Nephron (organoid): ENCODE data around the gene MEGF8.
A peak's percentile ranks its signal among the peaks of the same experiment; 100 is the strongest.

Experiments used
- H3K27ac Mint-ChIP-seq, 3 experiments: 2 replicates each; pipeline ENCODE4 v1.8.0; 2020; ENCODE audit warnings: mixed read lengths in 3 of 3, mild to moderate bottlenecking in 2 of 3, moderate library complexity in 1 of 3
- H3K27me3 Mint-ChIP-seq: 2 replicates; pipeline ENCODE4 v1.8.0; 2021; ENCODE audit warnings: low read depth, mild to moderate bottlenecking, moderate library complexity, mixed read lengths
- H3K36me3 Mint-ChIP-seq: 2 replicates; pipeline ENCODE4 v1.8.0; 2020; ENCODE audit warnings: low read depth, mixed read lengths
- H3K4me1 Mint-ChIP-seq: 2 replicates; pipeline ENCODE4 v1.8.0; 2020; ENCODE audit warnings: mixed read lengths
- H3K4me3 Mint-ChIP-seq, 3 experiments: 2 replicates each; pipeline ENCODE4 v1.8.0; 2020; ENCODE audit warnings: mild to moderate bottlenecking in 3 of 3, mixed read lengths in 3 of 3, moderate library complexity in 2 of 3
- H3K9me3 Mint-ChIP-seq: 2 replicates; pipeline ENCODE4 v1.8.0; 2020; ENCODE audit warnings: mixed read lengths
- CTCF ChIP-seq, 3 experiments: fragments of 200-600 bp; sonication (generic); IDR thresholded peaks; one replicate each; pipeline ENCODE4 v1.5.0; 2021; ENCODE audit warnings: antibody characterized with exemption in 3 of 3; ENCODE audit not compliant: unreplicated experiment in 3 of 3

The MEGF8 gene

GRCh38 chr19:42292042-42292960 lies 33.1 kb upstream of the MEGF8 start:
- TF ChIP-seq CTCF (IDR thresholded peaks at IDR 0.05; ENCODE audit: unreplicated experiment in 3 of 3), result no peak
- Mint-ChIP-seq H3K9me3 (no peaks in the 10 kb centered on the region), H3K27ac (peak overlapping the region; percentile 30 to 80 (median 37)), H3K27me3 (no peaks in the 10 kb centered on the region), H3K36me3 (peaks cover 31% of the 10 kb centered on the region), H3K4me1 (peaks cover 13% of the 10 kb centered on the region), H3K4me3 (no peak overlapping the region)

- Mint-ChIP-seq H3K4me1 (peaks cover 13% of the 10 kb centered on the region), H3K9me3 (no peaks in the 10 kb centered on the region), H3K27ac (peak overlapping the region; percentile 85 to 92 (median 90)), H3K36me3 (peaks cover 31% of the 10 kb centered on the region), H3K27me3 (no peaks in the 10 kb centered on the region), H3K4me3 (peak overlapping the region in 2 of 3 experiments; percentile 61 to 64)
- no peak for TF ChIP-seq CTCF (IDR thresholded peaks at IDR 0.05; ENCODE audit: unreplicated experiment in 3 of 3)
Observed at GRCh38 chr19:42292963-42293362, 32.5 kb upstream of the MEGF8 start.

GRCh38 chr19:42293540-42293939 lies 31.9 kb upstream of the MEGF8 start:
- no peaks in the 10 kb centered on the region for H3K9me3 Mint-ChIP-seq
- peaks cover 31% of the 10 kb centered on the region for H3K36me3 Mint-ChIP-seq
- TF ChIP-seq CTCF (IDR thresholded peaks at IDR 0.05; ENCODE audit: unreplicated experiment in 3 of 3), result peak; percentile 39 to 48 (median 40)
- peak overlapping the region; percentile 85 to 92 (median 90) for H3K27ac Mint-ChIP-seq
- peak overlapping the region in 2 of 3 experiments; percentile 61 to 64 for H3K4me3 Mint-ChIP-seq
- no peaks in the 10 kb centered on the region for H3K27me3 Mint-ChIP-seq
- H3K4me1 Mint-ChIP-seq, result peaks cover 13% of the 10 kb centered on the region

- H3K9me3 Mint-ChIP-seq, result no peaks in the 10 kb centered on the region
- peaks cover 31% of the 10 kb centered on the region for H3K36me3 Mint-ChIP-seq
- peaks cover 13% of the 10 kb centered on the region for H3K4me1 Mint-ChIP-seq
Observed at GRCh38 chr19:42293948-42294347, 31.5 kb upstream of the MEGF8 start.

GRCh38 chr19:42294471-42295137 lies 30.8 kb upstream of the MEGF8 start:
- H3K27me3 Mint-ChIP-seq, result no peaks in the 10 kb centered on the region
- H3K9me3 Mint-ChIP-seq, result no peaks in the 10 kb centered on the region
- H3K4me1 Mint-ChIP-seq, result peaks cover 13% of the 10 kb centered on the region
- H3K4me3 Mint-ChIP-seq, result no peak overlapping the region
- TF ChIP-seq CTCF (IDR thresholded peaks at IDR 0.05; ENCODE audit: unreplicated experiment in 3 of 3), result no peak
- H3K27ac Mint-ChIP-seq, result peak overlapping the region in 1 of 3 experiments; percentile 90
- H3K36me3 Mint-ChIP-seq, result peaks cover 32% of the 10 kb centered on the region

More at GRCh38 chr19:42293948-42294347, 31.5 kb upstream of the MEGF8 start:
- H3K27ac Mint-ChIP-seq, result peak overlapping the region in 1 of 3 experiments; percentile 90
- no peak for TF ChIP-seq CTCF (IDR thresholded peaks at IDR 0.05; ENCODE audit: unreplicated experiment in 3 of 3)
- no peaks in the 10 kb centered on the region for H3K27me3 Mint-ChIP-seq
- H3K4me3 Mint-ChIP-seq, result no peak overlapping the region
